Mesenchymal stem cell (in vitro differentiated cells and primary cell): Measurements from ENCODE around the gene CGB1.
"Not testable (repeated sequence)": the region's sequence is repeated elsewhere in the genome, so short reads cannot be mapped to it uniquely, and the experiment has no call there.

Source experiments
- DNase-seq: peaks from one replicate; pipeline ENCODE4 v3.0.0-alpha.2; 2013
- H2AFZ ChIP-seq: one replicate; pipeline ENCODE4 v1.6.1; 2013; ENCODE audit warnings: low read depth, mild to moderate bottlenecking, control low read depth, inconsistent platforms, low read length, moderate library complexity
- H2AK5ac ChIP-seq: 2 replicates; pipeline ENCODE4 v1.6.1; 2013; ENCODE audit warnings: low read length, moderate library complexity, mild to moderate bottlenecking, inconsistent platforms; ENCODE audit not compliant: severe bottlenecking
- H2BK120ac ChIP-seq: one replicate; pipeline ENCODE4 v1.6.1; 2013; ENCODE audit warnings: low read depth, mild to moderate bottlenecking, inconsistent platforms, low read length, moderate library complexity
- H2BK12ac ChIP-seq, 2 experiments: one replicate each; pipeline ENCODE4 v1.6.1; 2013; ENCODE audit warnings: inconsistent platforms in 2 of 2, low read length in 2 of 2, mild to moderate bottlenecking in 2 of 2, moderate library complexity in 2 of 2, control low read depth in 1 of 2
- H2BK15ac ChIP-seq: one replicate; pipeline ENCODE4 v1.6.1; 2013; ENCODE audit warnings: mild to moderate bottlenecking, low read depth, inconsistent platforms; ENCODE audit not compliant: poor library complexity, severe bottlenecking
- H2BK5ac ChIP-seq: 2 replicates; pipeline ENCODE4 v1.6.1; 2013; ENCODE audit warnings: low read depth, mild to moderate bottlenecking, low read length, control low read depth, inconsistent platforms; ENCODE audit not compliant: poor library complexity, severe bottlenecking
- H3K14ac ChIP-seq, 2 experiments: one replicate each; pipeline ENCODE4 v1.6.1; 2013; ENCODE audit warnings: inconsistent platforms in 2 of 2, low read length in 2 of 2, control low read depth in 1 of 2, mild to moderate bottlenecking in 1 of 2, moderate library complexity in 1 of 2
- H3K18ac ChIP-seq, 2 experiments: one replicate each; pipeline ENCODE4 v1.6.1; 2013; ENCODE audit warnings: inconsistent platforms in 2 of 2, low read length in 2 of 2, control low read depth in 1 of 2, low read depth in 1 of 2, mild to moderate bottlenecking in 1 of 2
- H3K23ac ChIP-seq, 2 experiments: one replicate each; pipeline ENCODE4 v1.6.1; 2013; ENCODE audit warnings: inconsistent platforms in 2 of 2, low read length in 2 of 2, mild to moderate bottlenecking in 2 of 2, moderate library complexity in 2 of 2, control low read depth in 1 of 2
- H3K27ac ChIP-seq: 2 replicates; pipeline ENCODE4 v1.5.1; 2013; ENCODE audit warnings: mild to moderate bottlenecking, moderate library complexity, low read length, control low read depth, inconsistent platforms; ENCODE audit not compliant: poor library complexity, severe bottlenecking
- H3K27me3 ChIP-seq, 2 experiments: 2 replicates each; pipeline versions ENCODE4 v1.6.1 to v1.7.0; 2013; ENCODE audit warnings: low read length in 2 of 2, mild to moderate bottlenecking in 2 of 2, moderate library complexity in 2 of 2, control low read depth in 1 of 2, inconsistent platforms in 1 of 2; ENCODE audit not compliant: control insufficient read depth in 1 of 2, insufficient read depth in 1 of 2
- H3K36me3 ChIP-seq, 2 experiments: 2 replicates each; pipeline versions ENCODE4 v1.6.1 to v1.7.0; 2013; ENCODE audit warnings: low read length in 2 of 2, control low read depth in 1 of 2, inconsistent platforms in 1 of 2, low read depth in 1 of 2, mild to moderate bottlenecking in 1 of 2; ENCODE audit not compliant: insufficient read depth in 2 of 2, control insufficient read depth in 1 of 2
- H3K4ac ChIP-seq, 2 experiments: one replicate each; pipeline ENCODE4 v1.6.1; 2013; ENCODE audit warnings: inconsistent platforms in 2 of 2, low read length in 2 of 2, mild to moderate bottlenecking in 2 of 2, moderate library complexity in 2 of 2, control low read depth in 1 of 2, low read depth in 1 of 2
- H3K4me1 ChIP-seq: 2 replicates; pipeline ENCODE4 v1.6.1; 2013; ENCODE audit warnings: low read depth, low read length, control low read depth; ENCODE audit not compliant: control insufficient read depth, insufficient read depth
- H3K4me2 ChIP-seq: 2 replicates; pipeline ENCODE4 v1.6.1; 2013; ENCODE audit warnings: low read length, mild to moderate bottlenecking, inconsistent platforms; ENCODE audit not compliant: poor library complexity, severe bottlenecking
- H3K4me3 ChIP-seq, 2 experiments: 2 replicates each; pipeline versions ENCODE4 v1.5.1 to v1.7.0; 2013; ENCODE audit warnings: low read length in 2 of 2, mild to moderate bottlenecking in 2 of 2, control low read depth in 1 of 2, low read depth in 1 of 2; ENCODE audit not compliant: insufficient read depth in 1 of 2
- H3K79me1 ChIP-seq: replicated peaks from 2 replicates; pipeline ENCODE4 v1.6.1; 2013; ENCODE audit warnings: mild to moderate bottlenecking, control low read depth, low read length, inconsistent platforms; ENCODE audit not compliant: poor library complexity, severe bottlenecking
- H3K9ac ChIP-seq: 2 replicates; pipeline ENCODE4 v1.7.0; 2013; ENCODE audit warnings: mild to moderate bottlenecking, low read length, moderate library complexity
- H3K9me3 ChIP-seq: 2 replicates; pipeline ENCODE4 v1.7.0; 2013; ENCODE audit warnings: mild to moderate bottlenecking, low read length; ENCODE audit not compliant: control insufficient read depth
- H4K8ac ChIP-seq: one replicate; pipeline ENCODE4 v1.6.1; 2013; ENCODE audit warnings: inconsistent platforms, mild to moderate bottlenecking, low read length, moderate library complexity
- H4K91ac ChIP-seq: one replicate; pipeline ENCODE4 v1.6.1; 2013; ENCODE audit warnings: mild to moderate bottlenecking, low read length, inconsistent platforms
- WGBS: methylation state at CpG from one replicate; pipeline ENCODE4 v1.1.7; 2013; ENCODE audit warnings: mixed read lengths; 5-methylcytosine and 5-hydroxymethylcytosine counted together

CGB1 gene

DNA sequence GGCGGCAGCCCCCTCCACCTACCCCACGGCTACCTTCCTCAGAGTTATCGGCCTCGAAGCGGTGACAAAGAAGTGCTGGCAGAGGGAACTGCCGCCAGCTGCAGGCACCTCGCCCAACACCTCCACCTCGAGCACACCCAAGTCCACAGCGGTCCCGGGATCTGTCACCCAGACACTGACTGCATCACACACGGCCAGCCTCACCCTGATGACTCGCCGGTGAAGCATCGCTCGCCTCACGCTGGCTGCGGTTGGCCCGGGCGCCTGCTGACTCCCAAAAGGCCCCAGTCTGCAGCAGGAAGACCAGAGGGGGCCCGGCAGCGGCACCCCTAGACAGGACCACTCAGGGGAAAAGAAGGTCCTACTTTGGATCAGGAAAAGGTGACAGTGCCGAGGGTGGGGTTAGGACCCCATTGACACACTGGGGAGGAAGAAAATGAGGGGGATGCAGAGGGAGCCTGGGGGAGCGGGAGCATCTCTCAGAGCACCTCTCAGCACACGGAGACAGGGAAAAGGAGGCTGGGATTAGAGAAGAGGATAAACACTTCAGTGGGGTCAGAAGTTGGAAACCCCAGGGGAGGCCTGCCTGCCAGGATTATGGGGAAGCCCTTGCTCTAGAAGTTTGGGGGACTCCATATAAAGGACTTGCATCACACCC, 13.8 kb upstream of the CGB1 start:
- H3K9me3 ChIP-seq, H4K8ac ChIP-seq, H3K4ac ChIP-seq, H3K23ac ChIP-seq, H3K4me2 ChIP-seq, H3K36me3 ChIP-seq, H2BK5ac ChIP-seq, H3K14ac ChIP-seq, H2BK120ac ChIP-seq, H3K27me3 ChIP-seq, H3K27ac ChIP-seq, H3K79me1 ChIP-seq, H2BK15ac ChIP-seq, H3K9ac ChIP-seq, H2AK5ac ChIP-seq, H2BK12ac ChIP-seq, H3K18ac ChIP-seq, H3K4me3 ChIP-seq, H3K4me1 ChIP-seq, H2AFZ ChIP-seq: not testable (repeated sequence)
- H4K91ac ChIP-seq, result peak overlapping the region; percentile 15
- peak; percentile 59 for DNase-seq
- WGBS, result 38% methylated on average over 24 of the region's 24 CpGs

DNA sequence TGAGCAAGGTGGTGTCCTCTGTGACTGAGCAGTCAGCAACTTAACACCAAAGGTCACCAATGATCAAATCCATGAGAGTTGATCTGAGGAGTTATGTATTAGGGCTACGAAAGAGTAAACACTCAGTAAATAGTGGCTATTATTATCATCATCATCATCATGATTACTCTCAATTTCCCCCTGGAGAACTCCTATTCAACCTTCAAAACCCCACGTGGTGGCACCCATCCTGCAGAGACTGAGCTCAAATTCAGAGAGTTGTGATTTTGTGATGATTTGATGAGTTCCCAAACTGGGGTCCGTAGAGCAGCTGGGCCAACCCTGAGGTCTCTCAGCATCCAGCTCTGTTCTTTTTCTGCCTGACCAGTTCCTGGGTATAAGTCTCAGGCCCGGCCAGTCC, 13.1 kb upstream of the CGB1 start:
- not testable (repeated sequence) for H2AK5ac ChIP-seq, H4K8ac ChIP-seq, H2BK120ac ChIP-seq, H3K18ac ChIP-seq, H3K27me3 ChIP-seq, H3K4me1 ChIP-seq, H3K9me3 ChIP-seq, H3K4me2 ChIP-seq, H3K27ac ChIP-seq, H2BK15ac ChIP-seq, H2BK12ac ChIP-seq, H3K36me3 ChIP-seq, H3K79me1 ChIP-seq, H3K4me3 ChIP-seq, H2AFZ ChIP-seq, H3K4ac ChIP-seq, H2BK5ac ChIP-seq, H3K14ac ChIP-seq, H4K91ac ChIP-seq, DNase-seq, H3K23ac ChIP-seq, H3K9ac ChIP-seq
- no CpG with 5 or more reads among the region's 4 CpGs for WGBS

- H3K27ac ChIP-seq, H3K4me3 ChIP-seq, H3K27me3 ChIP-seq, H2AK5ac ChIP-seq, H4K8ac ChIP-seq, H3K18ac ChIP-seq, H3K14ac ChIP-seq, H2AFZ ChIP-seq, H2BK12ac ChIP-seq, H2BK120ac ChIP-seq, H2BK15ac ChIP-seq, H3K9ac ChIP-seq, H3K4me1 ChIP-seq, DNase-seq, H2BK5ac ChIP-seq, H3K36me3 ChIP-seq, H3K4ac ChIP-seq, H3K9me3 ChIP-seq, H3K79me1 ChIP-seq, H3K23ac ChIP-seq, H3K4me2 ChIP-seq, H4K91ac ChIP-seq: not testable (repeated sequence)
- 91% methylated on average over 7 of the region's 12 CpGs for WGBS
Measured at GRCh38 chr19:49049011-49049410, 12.3 kb upstream of the CGB1 start, which contains the start of gene CGB8. Gene CGB8, minus strand, starts transcription at chr19:49049111. Its CDS starts 372 bp downstream, at chr19:49048739.

GRCh38 chr19:49043548-49043947, 6.9 kb upstream of the CGB1 start, which contains the start of gene CGB5:
Gene CGB5, plus strand, starts transcription at chr19:49043848. Its CDS starts 362 bp downstream, at chr19:49044210.
- H2AFZ ChIP-seq, H3K4me2 ChIP-seq, H3K18ac ChIP-seq, H2BK15ac ChIP-seq, H3K79me1 ChIP-seq, H3K23ac ChIP-seq, H4K8ac ChIP-seq, H3K4me3 ChIP-seq, H2BK120ac ChIP-seq, H3K4me1 ChIP-seq, H3K9ac ChIP-seq, H3K27me3 ChIP-seq, H3K9me3 ChIP-seq, H3K27ac ChIP-seq, H2AK5ac ChIP-seq, H2BK5ac ChIP-seq, H2BK12ac ChIP-seq, H3K14ac ChIP-seq, H3K36me3 ChIP-seq, H3K4ac ChIP-seq, DNase-seq, H4K91ac ChIP-seq: not testable (repeated sequence)
- WGBS, result 71% methylated on average over 7 of the region's 15 CpGs
